ENCODE results near the gene CYP26C1.

DNA sequence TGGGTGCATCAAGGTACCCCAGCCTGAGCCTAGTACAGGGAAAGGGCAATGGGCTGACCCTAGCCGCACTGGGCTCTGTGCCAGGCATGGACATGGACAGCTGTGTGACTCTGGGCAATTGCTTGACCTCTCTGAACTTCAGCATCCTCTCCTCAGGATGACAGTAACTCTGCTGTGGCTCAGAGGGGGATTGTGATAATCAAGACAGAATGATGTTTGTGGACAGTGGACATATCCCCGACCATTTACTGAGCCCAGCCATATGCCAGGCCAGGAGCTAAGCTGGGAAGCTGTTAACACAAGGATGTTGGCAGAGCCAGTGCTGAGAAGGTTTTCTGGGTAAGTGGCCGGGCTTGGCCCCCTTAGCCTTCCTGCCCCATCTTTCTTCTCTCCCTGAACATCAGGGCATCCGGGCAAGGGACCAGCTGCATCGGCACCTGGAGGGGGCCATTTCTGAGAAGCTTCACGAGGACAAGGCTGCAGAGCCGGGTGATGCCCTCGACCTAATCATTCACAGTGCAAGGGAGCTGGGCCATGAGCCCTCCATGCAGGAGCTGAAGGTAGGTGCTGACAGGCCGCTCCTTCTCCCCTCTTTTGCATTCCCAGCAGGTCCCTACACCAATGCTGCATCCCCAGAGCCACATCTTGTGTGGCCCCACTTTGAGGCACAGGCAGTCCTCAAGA is 3.5 kb downstream of the CYP26C1 start:
- no peak for TF ChIP-seq CTCF (conservative IDR thresholded peaks at IDR 0.05)
- TF ChIP-seq EZH2 (IDR thresholded peaks at IDR 0.05; ENCODE audit: low read depth) = no peak

Measured in PC-9 (cell line).